Endothelial cell of umbilical vein (primary cell): Measurements from ENCODE around the gene CILP. TPM values are rescaled to one million over a fixed set of nuclear protein-coding genes. Genes with fewer than 3 reads are reported as not detected.

Source experiments
- BruUV-seq: library from RNA; stranded (reverse); fragments of 400-500 nt; replicated peaks from 2 replicates; lab custom pipeline; 2021; lab: Mats Ljungman, UMichigan
- CTCF ChIA-PET: fragments of 300-600, 350-600 bp; sonication (Branson Sonifier 250); formaldehyde crosslinking; loops from one replicate; lab custom pipeline; 2021; ENCODE audit warnings: antibody characterized with exemption, inconsistent platforms; lab: Charles Lee
- POLR2A ChIA-PET: fragments of 300-600, 350-600 bp; sonication (Branson Sonifier 250); formaldehyde crosslinking; loops from one replicate; lab custom pipeline; 2021; ENCODE audit warnings: antibody characterized with exemption, inconsistent platforms; lab: Charles Lee
- DNase-seq: peaks from one replicate; pipeline ENCODE4 v3.0.0-alpha.2; 2011; ENCODE audit warnings: low read depth, low spot score
- FAIRE-seq: peaks from 2 replicates; lab custom pipeline; 2011; peaks lifted over from hg19 to GRCh38; lab: Jason Lieb, UNC
- H2AFZ ChIP-seq: 2 replicates; pipeline ENCODE4 v1.6.0; 2012; ENCODE audit warnings: low read depth, low read length, control low read depth, inconsistent platforms
- H3K27ac ChIP-seq: 2 replicates; pipeline ENCODE4 v1.5.1; 2011; ENCODE audit warnings: low read depth, mild to moderate bottlenecking, control low read depth, low read length, moderate library complexity; ENCODE audit not compliant: insufficient read depth
- H3K27me3 ChIP-seq, 2 experiments: 2 replicates each; pipeline versions ENCODE4 v1.6.0 to v1.6.1; 2011; ENCODE audit warnings: low read length in 2 of 2, mixed read lengths in 1 of 2; ENCODE audit not compliant: control insufficient read depth in 2 of 2, insufficient read depth in 2 of 2
- H3K36me3 ChIP-seq, 2 experiments: 2 replicates in 1 of 2; 3 replicates in 1 of 2; pipeline ENCODE4 v1.5.1; 2011; ENCODE audit warnings: low read length in 2 of 2, mild to moderate bottlenecking in 1 of 2, moderate library complexity in 1 of 2; ENCODE audit not compliant: control insufficient read depth in 2 of 2, insufficient read depth in 2 of 2; ENCODE audit errors: extremely low read depth in 1 of 2
- H3K4me1 ChIP-seq: 3 replicates; pipeline ENCODE4 v1.5.1; 2011; ENCODE audit warnings: mild to moderate bottlenecking, low read length; ENCODE audit not compliant: control insufficient read depth, insufficient read depth; ENCODE audit errors: extremely low read depth
- H3K4me2 ChIP-seq: 2 replicates; pipeline ENCODE4 v1.6.1; 2011; ENCODE audit warnings: low read length, control low read depth, mixed read lengths; ENCODE audit not compliant: insufficient read depth
- H3K4me3 ChIP-seq, 3 experiments: fragments of 200-600 bp in 1 of 3; sonication (generic), shearing (Covaris generic) in 1 of 3; replicated peaks in 1 of 3; 2 replicates each; pipeline ENCODE4 v1.5.1; 2011 to 2016; ENCODE audit warnings: control low read depth in 3 of 3, low read length in 3 of 3, mild to moderate bottlenecking in 2 of 3, inconsistent platforms in 1 of 3, low read depth in 1 of 3, moderate library complexity in 1 of 3; ENCODE audit not compliant: insufficient read depth in 1 of 3
- H3K79me2 ChIP-seq: 2 replicates; pipeline ENCODE4 v1.6.0; 2012; ENCODE audit warnings: low read length, inconsistent platforms; ENCODE audit not compliant: control insufficient read depth, insufficient read depth
- H3K9ac ChIP-seq: replicated peaks from 2 replicates; pipeline ENCODE3; 2011; ENCODE audit warnings: low read length, control low read depth; ENCODE audit not compliant: insufficient read depth; ENCODE audit errors: extremely low read depth
- H3K9me1 ChIP-seq: replicated peaks from 3 replicates; pipeline ENCODE4 v1.6.0; 2011; ENCODE audit warnings: mild to moderate bottlenecking, low read length; ENCODE audit not compliant: control insufficient read depth, insufficient read depth; ENCODE audit errors: extremely low read depth
- H3K9me3 ChIP-seq: replicated peaks from 2 replicates; pipeline ENCODE4 v1.5.1; 2012; ENCODE audit warnings: low read length, inconsistent platforms; ENCODE audit not compliant: control insufficient read depth, insufficient read depth
- H4K20me1 ChIP-seq: replicated peaks from 2 replicates; pipeline ENCODE3; 2011; ENCODE audit warnings: mild to moderate bottlenecking, low read length; ENCODE audit not compliant: control insufficient read depth, insufficient read depth; ENCODE audit errors: extremely low read depth
- EZH2 ChIP-seq: IDR thresholded peaks from 2 replicates; pipeline ENCODE4 v1.6.1; 2012; ENCODE audit warnings: borderline replicate concordance, low read depth, mild to moderate bottlenecking, moderate library complexity, low read length, inconsistent platforms; ENCODE audit not compliant: severe bottlenecking
- FOS ChIP-seq: IDR thresholded peaks from 2 replicates; pipeline ENCODE4 v1.6.1; 2011; ENCODE audit warnings: mild to moderate bottlenecking, low read length, moderate library complexity, borderline replicate concordance; ENCODE audit not compliant: insufficient read depth
- GATA2 ChIP-seq: IDR thresholded peaks from 2 replicates; pipeline ENCODE4 v1.7.0; 2011; ENCODE audit warnings: low read depth, mild to moderate bottlenecking, moderate library complexity, mixed read lengths, low read length; ENCODE audit not compliant: insufficient read length, insufficient read depth
- JUN ChIP-seq: IDR thresholded peaks from 2 replicates; pipeline ENCODE4 v1.6.1; 2011; ENCODE audit warnings: borderline replicate concordance, low read depth; ENCODE audit not compliant: insufficient read length, insufficient read depth
- MYC ChIP-seq: IDR thresholded peaks from one replicate; pipeline ENCODE4 v1.6.1; 2011; ENCODE audit warnings: mild to moderate bottlenecking, low read depth, low read length
- POLR2A ChIP-seq: IDR thresholded peaks from 2 replicates; pipeline ENCODE4 v1.6.1; 2012; ENCODE audit warnings: low read depth, mild to moderate bottlenecking, control low read depth, low read length
- POLR2AphosphoS5 ChIP-seq: IDR thresholded peaks from 2 replicates; pipeline ENCODE4 v1.6.1; 2012; ENCODE audit warnings: low read depth, mild to moderate bottlenecking, control low read depth, low read length, moderate library complexity; ENCODE audit not compliant: insufficient read depth
- dilution Hi-C: fragments of 300-500 bp; cut with MboI; formaldehyde crosslinking; loops from one replicate; pipeline ENCODE4 v1.15.0; 2019; ENCODE audit warnings: low sequenced_read_pairs; ENCODE audit not compliant: extremely low pct_ligation_motif_present
- intact Hi-C: fragments of 100-400 bp; cut with micrococcal nuclease; formaldehyde crosslinking; loops from one replicate; pipeline ENCODE4 v1.10.0; 2022
- polyA plus RNA-seq, 4 experiments: library from polyadenylated mRNA; depleted of rRNA in 3 of 4; stranded (reverse) in 3 of 4; unstranded in 1 of 4; fragments of >200 nt; gene quantifications; 2 replicates each; pipeline versions ENCODE4 v1.2.1 to v1.2.3, GENCODE V29; 2011 to 2012; ENCODE audit warnings: missing spikeins in 1 of 4
- total RNA-seq: library from RNA; stranded (reverse); gene quantifications from 2 replicates; pipeline ENCODE4 v1.2.3, GENCODE V29; 2021
- TF ChIP-seq, protein P1 (sequence below), 2 donors: IDR thresholded peaks; 1 replicate in 1 of 2; 2 replicates in 1 of 2; pipeline ENCODE4 v1.5.1; 2011; ENCODE audit warnings: low read length in 2 of 2, mild to moderate bottlenecking in 2 of 2, moderate library complexity in 2 of 2, control low read depth in 1 of 2, inconsistent platforms in 1 of 2, low read depth in 1 of 2; ENCODE audit not compliant: insufficient read depth in 1 of 2; ENCODE audit errors: extremely low read depth in 1 of 2

The CILP gene
- total and polyA plus RNA-seq, 2 donors (not counting 3 experiments of a cell fraction or from before 2014, with no cell fraction given), result 0.01 TPM; not detected in 1

GRCh38 chr15:65246939-65247338 is 35.7 kb upstream of the CILP start:
- FAIRE-seq (no peak), DNase-seq (no peak)
- no peaks in the 10 kb centered on the region for H3K27me3 ChIP-seq
- no peaks in the 10 kb centered on the region for H4K20me1 ChIP-seq
- no peaks in the 10 kb centered on the region for H3K4me1 ChIP-seq
- no peak overlapping the region for H2AFZ ChIP-seq
- H3K9ac ChIP-seq, result no peak overlapping the region
- intact Hi-C loops (no loop called here), dilution Hi-C loops (no loop called here)
- H3K27ac ChIP-seq, result no peak overlapping the region
- H3K36me3 ChIP-seq, result no peaks in the 10 kb centered on the region
- H3K9me1 ChIP-seq, result no peaks in the 10 kb centered on the region
- CTCF ChIA-PET, result interaction anchor here (1.0 kb wide), 1 partner anchor 31 kb away, joined by 3 read pairs; no protein-coding TSS in a partner anchor
- no TSS peak for BruUV-seq
- H3K79me2 ChIP-seq, result no peaks in the 10 kb centered on the region
- no peaks in the 10 kb centered on the region for H3K9me3 ChIP-seq
- POLR2A ChIA-PET, result no interaction called here
- no peak overlapping the region for H3K4me3 ChIP-seq
- no peak overlapping the region for H3K4me2 ChIP-seq
- no peak for TF ChIP-seq POLR2AphosphoS5
- TF ChIP-seq, protein P1, sequence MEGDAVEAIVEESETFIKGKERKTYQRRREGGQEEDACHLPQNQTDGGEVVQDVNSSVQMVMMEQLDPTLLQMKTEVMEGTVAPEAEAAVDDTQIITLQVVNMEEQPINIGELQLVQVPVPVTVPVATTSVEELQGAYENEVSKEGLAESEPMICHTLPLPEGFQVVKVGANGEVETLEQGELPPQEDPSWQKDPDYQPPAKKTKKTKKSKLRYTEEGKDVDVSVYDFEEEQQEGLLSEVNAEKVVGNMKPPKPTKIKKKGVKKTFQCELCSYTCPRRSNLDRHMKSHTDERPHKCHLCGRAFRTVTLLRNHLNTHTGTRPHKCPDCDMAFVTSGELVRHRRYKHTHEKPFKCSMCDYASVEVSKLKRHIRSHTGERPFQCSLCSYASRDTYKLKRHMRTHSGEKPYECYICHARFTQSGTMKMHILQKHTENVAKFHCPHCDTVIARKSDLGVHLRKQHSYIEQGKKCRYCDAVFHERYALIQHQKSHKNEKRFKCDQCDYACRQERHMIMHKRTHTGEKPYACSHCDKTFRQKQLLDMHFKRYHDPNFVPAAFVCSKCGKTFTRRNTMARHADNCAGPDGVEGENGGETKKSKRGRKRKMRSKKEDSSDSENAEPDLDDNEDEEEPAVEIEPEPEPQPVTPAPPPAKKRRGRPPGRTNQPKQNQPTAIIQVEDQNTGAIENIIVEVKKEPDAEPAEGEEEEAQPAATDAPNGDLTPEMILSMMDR (IDR thresholded peaks at IDR 0.05; ENCODE audit: extremely low read depth in 1 of 2, insufficient read depth in 1 of 2, low read depth in 1 of 2, low read length in 2 of 2), result no peak
- TF ChIP-seq POLR2A, result no peak
- TF ChIP-seq MYC, result no peak
- TF ChIP-seq FOS, result no peak
- no peak for TF ChIP-seq GATA2
- no peak for TF ChIP-seq EZH2
- TF ChIP-seq JUN, result no peak
